ACC112 (cell line): Measurements from ENCODE around the gene ENTPD1.
A peak's percentile ranks its signal among the peaks of the same experiment; 100 is the strongest.
"Not testable (repeated sequence)": the region's sequence is repeated elsewhere in the genome, so short reads cannot be mapped to it uniquely, and the experiment has no call there.

Experiments used
- H2AFZ ChIP-seq: fragments of 200-600 bp; sonication (generic); one replicate; pipeline ENCODE4 v1.6.0; 2017; ENCODE audit warnings: antibody characterized with exemption, low read length; ENCODE audit not compliant: unreplicated experiment
- H3K27ac ChIP-seq: fragments of 200-600 bp; sonication (generic); 2 replicates; pipeline ENCODE4 v1.5.1; 2014; ENCODE audit warnings: low read depth, mild to moderate bottlenecking, antibody characterized with exemption, low read length, moderate library complexity
- H3K27me3 ChIP-seq: fragments of 200-600 bp; sonication (generic); 2 replicates; pipeline ENCODE4 v1.6.1; 2014; ENCODE audit warnings: mild to moderate bottlenecking, antibody characterized with exemption, low read length, moderate library complexity, mixed read lengths; ENCODE audit not compliant: insufficient read depth
- H3K36me3 ChIP-seq: fragments of 200-600 bp; sonication (generic); 2 replicates; pipeline ENCODE4 v1.6.1; 2016; ENCODE audit warnings: mild to moderate bottlenecking, antibody characterized with exemption, low read length, moderate library complexity, mixed read lengths; ENCODE audit not compliant: insufficient read depth
- H3K4me1 ChIP-seq: fragments of 200-600 bp; sonication (generic); one replicate; pipeline ENCODE4 v1.6.1; 2016; ENCODE audit warnings: low read length, mixed read lengths; ENCODE audit not compliant: insufficient read depth, unreplicated experiment, control insufficient read depth
- H3K4me3 ChIP-seq: fragments of 200-600 bp; sonication (generic); 2 replicates; pipeline ENCODE4 v1.5.1; 2014; ENCODE audit warnings: mild to moderate bottlenecking, low read depth, low read length
- H3K79me2 ChIP-seq: fragments of 200-600 bp; sonication (generic); one replicate; pipeline ENCODE4 v1.6.0; 2016; ENCODE audit warnings: low read length; ENCODE audit not compliant: control insufficient read depth, unreplicated experiment, insufficient read depth

The ENTPD1 gene

GRCh38 chr10:95732907-95733306, 23.1 kb upstream of the ENTPD1 start:
- H3K4me3 ChIP-seq, H3K27ac ChIP-seq, H3K79me2 ChIP-seq, H3K4me1 ChIP-seq, H2AFZ ChIP-seq, H3K27me3 ChIP-seq, H3K36me3 ChIP-seq: not testable (repeated sequence)

DNA sequence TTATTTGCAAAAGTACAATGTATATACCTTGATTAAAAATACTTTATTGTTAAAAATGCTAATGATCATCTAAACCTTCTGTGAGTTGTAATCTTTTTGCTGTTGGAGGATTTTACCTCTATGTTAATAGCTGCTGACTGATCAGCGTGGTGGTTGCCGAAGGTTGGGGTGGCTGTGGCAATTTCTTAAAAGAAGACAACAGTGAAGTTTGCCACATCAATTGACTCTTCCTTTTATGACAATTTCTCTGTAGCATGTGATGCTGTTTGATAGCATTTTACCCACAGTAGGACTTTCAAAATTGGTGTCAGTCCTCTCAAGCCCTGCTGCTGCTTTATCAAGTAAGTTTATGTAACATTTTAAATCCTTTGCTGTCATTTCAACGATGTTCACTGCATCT, 16.9 kb upstream of the ENTPD1 start:
- Histone ChIP-seq H3K4me1 (peaks cover 8% of the 10 kb centered on the region), H3K27ac (no peak overlapping the region), H3K4me3 (no peak overlapping the region), H3K27me3 (peaks cover 6% of the 10 kb centered on the region; the same call in 1 of the 2 replicates), H3K79me2 (no peaks in the 10 kb centered on the region), H3K36me3 (no peaks in the 10 kb centered on the region), H2AFZ (no peak overlapping the region)

DNA sequence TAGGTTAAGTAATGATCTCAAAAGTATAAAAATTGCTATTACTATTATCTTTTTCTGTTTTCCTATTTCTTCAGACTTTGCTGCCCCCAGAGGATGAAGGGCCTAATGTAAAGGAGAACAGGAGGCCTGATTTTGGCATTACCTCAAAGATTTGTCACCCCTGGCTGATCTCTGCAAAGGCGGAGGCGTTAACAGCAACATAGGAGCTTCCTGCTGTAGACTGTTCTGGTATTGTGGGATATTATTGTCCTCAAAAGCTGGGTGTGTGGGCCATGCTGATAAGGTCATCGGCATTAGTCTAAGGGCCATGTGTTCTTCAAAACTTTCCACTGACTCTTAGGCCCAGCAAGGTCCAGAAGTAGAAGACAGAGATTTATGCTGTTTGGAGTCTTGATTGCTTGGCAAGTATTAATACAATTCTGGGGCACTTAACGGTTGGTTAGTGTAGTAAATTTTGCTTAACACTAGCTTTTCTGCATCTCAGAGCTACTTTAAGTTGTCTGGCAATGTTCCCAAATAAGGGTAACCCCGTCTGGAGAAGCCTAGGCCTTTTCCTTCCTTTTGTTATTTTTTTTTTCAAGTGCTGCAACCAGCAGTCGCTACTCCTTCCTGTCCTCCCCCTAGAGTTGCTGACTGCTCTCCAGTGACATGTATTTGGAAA, 14.0 kb upstream of the ENTPD1 start:
- no peaks in the 10 kb centered on the region for H3K79me2 ChIP-seq
- no peak overlapping the region for H3K27ac ChIP-seq
- H3K4me1 ChIP-seq, result peaks cover 8% of the 10 kb centered on the region
- H3K27me3 ChIP-seq, result no peaks in the 10 kb centered on the region
- H2AFZ ChIP-seq, result peak overlapping the region; percentile 54
- no peaks in the 10 kb centered on the region for H3K36me3 ChIP-seq
- no peak overlapping the region for H3K4me3 ChIP-seq

- Histone ChIP-seq H3K4me1 (peaks cover 8% of the 10 kb centered on the region), H3K4me3 (no peak overlapping the region), H3K79me2 (no peaks in the 10 kb centered on the region), H2AFZ (no peak overlapping the region), H3K27me3 (no peaks in the 10 kb centered on the region), H3K27ac (no peak overlapping the region), H3K36me3 (no peaks in the 10 kb centered on the region)
Measured at GRCh38 chr10:95742485-95742884, 13.5 kb upstream of the ENTPD1 start.

GRCh38 chr10:95742962-95743535, 12.9 kb upstream of the ENTPD1 start:
- Histone ChIP-seq H2AFZ (no peak overlapping the region), H3K4me1 (peaks cover 8% of the 10 kb centered on the region), H3K27ac (no peak overlapping the region), H3K79me2 (no peaks in the 10 kb centered on the region), H3K36me3 (no peaks in the 10 kb centered on the region), H3K27me3 (no peaks in the 10 kb centered on the region), H3K4me3 (no peak overlapping the region)

- H3K36me3 ChIP-seq, result no peaks in the 10 kb centered on the region
- no peak overlapping the region for H3K27ac ChIP-seq
- no peak overlapping the region for H2AFZ ChIP-seq
- H3K79me2 ChIP-seq, result no peaks in the 10 kb centered on the region
- H3K4me3 ChIP-seq, result no peak overlapping the region
- peaks cover 8% of the 10 kb centered on the region for H3K4me1 ChIP-seq
- H3K27me3 ChIP-seq, result no peaks in the 10 kb centered on the region
Measured at GRCh38 chr10:95745501-95745900, 10.5 kb upstream of the ENTPD1 start.

- Histone ChIP-seq H3K4me1 (no peaks in the 10 kb centered on the region), H3K79me2 (no peaks in the 10 kb centered on the region), H3K4me3 (no peak overlapping the region), H3K36me3 (no peaks in the 10 kb centered on the region), H3K27me3 (no peaks in the 10 kb centered on the region), H2AFZ (no peak overlapping the region), H3K27ac (no peak overlapping the region)
Measured at GRCh38 chr10:95748349-95748748, 7.6 kb upstream of the ENTPD1 start.

- Histone ChIP-seq H2AFZ (peak overlapping the region; percentile 69), H3K27me3 (no peaks in the 10 kb centered on the region), H3K27ac (no peak overlapping the region), H3K79me2 (no peaks in the 10 kb centered on the region), H3K4me3 (peak overlapping the region; percentile 55), H3K36me3 (no peaks in the 10 kb centered on the region), H3K4me1 (no peaks in the 10 kb centered on the region)
Measured at GRCh38 chr10:95755511-95756004, 405 bp upstream of the ENTPD1 start.

DNA sequence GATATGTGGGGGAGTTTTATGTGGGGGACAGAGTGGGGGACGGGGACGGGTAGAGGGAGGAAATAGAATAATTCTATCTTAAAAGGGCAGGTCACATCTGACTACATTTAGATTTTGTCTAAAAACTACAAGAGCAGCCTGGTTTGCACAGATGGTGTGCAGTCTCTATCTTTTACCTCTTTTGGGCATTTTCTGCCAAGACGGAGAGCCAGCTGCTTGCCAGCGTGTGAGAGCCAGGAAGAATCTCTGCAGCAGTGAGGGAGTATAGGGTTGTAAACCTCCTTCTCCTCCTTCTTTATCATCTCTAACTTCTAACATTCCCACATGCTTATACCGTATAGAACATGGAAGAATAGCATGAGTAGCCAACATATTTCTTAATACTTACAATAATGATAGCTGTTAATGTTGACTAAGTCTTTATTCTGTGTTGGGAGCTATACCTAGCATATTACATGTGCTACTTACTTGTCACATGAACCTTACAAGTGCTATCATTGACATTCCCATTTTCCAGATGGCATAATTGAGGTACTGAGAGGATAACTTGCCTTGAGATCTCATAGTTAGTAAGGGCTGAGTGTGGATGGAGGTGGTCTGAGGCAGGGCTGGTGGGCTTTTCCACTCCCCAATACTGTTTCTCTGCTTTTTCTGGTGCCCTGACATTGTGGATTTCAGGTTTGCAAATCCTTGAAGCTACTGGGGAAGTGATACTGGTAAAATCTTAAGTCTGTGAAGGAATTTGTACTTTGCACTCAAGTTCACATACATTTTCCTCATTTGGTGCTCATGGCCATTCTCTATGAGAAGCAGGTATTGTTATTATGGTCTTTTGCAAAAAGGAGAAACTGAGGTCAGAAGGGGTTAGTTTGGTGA, 1.1 kb downstream of the ENTPD1 start:
- Histone ChIP-seq H3K4me1 (no peaks in the 10 kb centered on the region), H2AFZ (peak overlapping the region; percentile 69), H3K4me3 (no peak overlapping the region)

DNA sequence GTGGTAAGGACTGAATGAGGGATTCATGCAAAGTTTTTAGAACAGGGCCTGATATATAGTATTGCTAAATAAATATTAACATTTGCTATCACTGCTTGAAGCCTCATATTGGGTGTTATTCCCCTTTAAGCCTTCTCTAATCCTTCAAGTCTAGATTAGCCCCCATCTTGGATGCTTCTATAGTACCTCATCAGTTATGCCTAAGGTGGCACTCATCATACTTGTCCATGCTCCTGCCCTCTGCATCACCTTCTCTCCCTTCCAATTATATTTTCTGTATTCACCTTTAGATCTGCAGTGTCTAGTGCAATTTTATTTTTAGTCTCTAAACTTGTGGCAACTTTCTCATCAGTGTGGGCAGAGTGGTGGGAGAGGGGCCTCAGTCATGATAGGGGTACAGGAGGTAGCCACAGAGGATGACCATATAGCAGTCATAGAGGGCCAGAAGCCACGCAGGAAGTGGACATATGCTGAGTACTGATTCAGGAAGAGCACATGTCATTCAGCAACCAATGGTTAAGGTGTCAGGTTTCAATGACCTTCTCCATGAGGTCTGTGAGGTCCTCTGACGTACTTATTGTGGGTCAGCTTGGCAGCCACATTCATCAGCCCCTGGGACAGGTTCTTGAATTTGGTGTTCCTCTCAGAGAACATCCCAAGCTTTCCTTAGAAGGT, 2.5 kb downstream of the ENTPD1 start:
- Histone ChIP-seq H2AFZ (no peak overlapping the region), H3K27ac (no peak overlapping the region), H3K4me3 (no peak overlapping the region), H3K79me2 (no peaks in the 10 kb centered on the region), H3K4me1 (no peaks in the 10 kb centered on the region), H3K36me3 (no peaks in the 10 kb centered on the region), H3K27me3 (no peaks in the 10 kb centered on the region)

More for the DNA sequence above, 1.1 kb downstream of the ENTPD1 start:
- H3K36me3 ChIP-seq, result no peaks in the 10 kb centered on the region
- H3K79me2 ChIP-seq, result no peaks in the 10 kb centered on the region
- H3K27ac ChIP-seq, result no peak overlapping the region
- no peaks in the 10 kb centered on the region for H3K27me3 ChIP-seq
